GM19035 (cell line): ENCODE data around the gene FASN.

Experiments
- ATAC-seq: cut with Tn5 transposase; IDR thresholded peaks from one replicate; pipeline ENCODE4 v1.9.1; 2021; ENCODE audit not compliant: unreplicated experiment

Gene FASN

DNA sequence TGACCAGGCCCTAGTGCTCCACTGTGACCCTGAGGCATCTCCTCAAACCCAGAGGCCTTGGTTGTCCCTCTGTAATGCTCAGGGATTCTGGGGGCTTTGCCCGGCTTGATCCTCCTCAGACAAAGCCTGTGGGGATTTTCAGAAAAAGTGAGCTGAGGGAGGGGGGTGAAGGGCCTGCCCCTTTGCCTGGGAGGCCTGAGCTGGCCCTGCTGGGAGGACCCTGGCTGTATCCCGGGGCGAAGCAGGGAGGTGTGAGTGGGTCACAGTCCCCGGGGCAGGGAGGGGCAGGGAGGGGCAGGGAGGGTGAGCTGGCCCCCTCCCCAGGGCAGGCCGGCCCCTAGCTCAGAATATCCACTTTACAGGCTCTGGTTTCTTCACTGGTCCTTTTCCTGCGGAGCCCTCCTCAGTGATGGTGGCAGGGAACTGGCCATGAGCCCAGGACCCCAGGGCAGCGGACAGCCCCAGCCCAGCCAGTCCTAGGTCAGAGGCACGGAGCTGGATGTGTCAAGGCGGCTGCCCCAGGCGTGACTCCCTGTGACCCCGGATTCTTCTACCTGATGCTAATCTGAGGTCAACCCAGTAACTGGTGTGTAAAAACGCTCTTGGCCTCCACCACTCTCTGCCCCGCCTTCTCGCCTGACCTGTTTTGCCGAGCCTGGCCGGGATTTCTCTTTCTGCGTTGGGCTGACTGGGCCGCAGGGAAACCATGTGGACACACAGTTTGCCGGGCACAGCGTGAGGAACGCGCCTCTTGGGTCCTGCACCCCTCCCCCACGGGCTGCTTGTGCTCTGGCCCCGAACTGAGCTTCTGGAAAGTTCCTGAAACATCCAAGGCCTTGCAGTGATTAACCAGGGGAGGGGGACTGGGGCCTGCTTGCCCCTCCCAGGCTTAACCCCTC, 5.8 kb upstream of the FASN start:
- ATAC-seq, result no peak

DNA sequence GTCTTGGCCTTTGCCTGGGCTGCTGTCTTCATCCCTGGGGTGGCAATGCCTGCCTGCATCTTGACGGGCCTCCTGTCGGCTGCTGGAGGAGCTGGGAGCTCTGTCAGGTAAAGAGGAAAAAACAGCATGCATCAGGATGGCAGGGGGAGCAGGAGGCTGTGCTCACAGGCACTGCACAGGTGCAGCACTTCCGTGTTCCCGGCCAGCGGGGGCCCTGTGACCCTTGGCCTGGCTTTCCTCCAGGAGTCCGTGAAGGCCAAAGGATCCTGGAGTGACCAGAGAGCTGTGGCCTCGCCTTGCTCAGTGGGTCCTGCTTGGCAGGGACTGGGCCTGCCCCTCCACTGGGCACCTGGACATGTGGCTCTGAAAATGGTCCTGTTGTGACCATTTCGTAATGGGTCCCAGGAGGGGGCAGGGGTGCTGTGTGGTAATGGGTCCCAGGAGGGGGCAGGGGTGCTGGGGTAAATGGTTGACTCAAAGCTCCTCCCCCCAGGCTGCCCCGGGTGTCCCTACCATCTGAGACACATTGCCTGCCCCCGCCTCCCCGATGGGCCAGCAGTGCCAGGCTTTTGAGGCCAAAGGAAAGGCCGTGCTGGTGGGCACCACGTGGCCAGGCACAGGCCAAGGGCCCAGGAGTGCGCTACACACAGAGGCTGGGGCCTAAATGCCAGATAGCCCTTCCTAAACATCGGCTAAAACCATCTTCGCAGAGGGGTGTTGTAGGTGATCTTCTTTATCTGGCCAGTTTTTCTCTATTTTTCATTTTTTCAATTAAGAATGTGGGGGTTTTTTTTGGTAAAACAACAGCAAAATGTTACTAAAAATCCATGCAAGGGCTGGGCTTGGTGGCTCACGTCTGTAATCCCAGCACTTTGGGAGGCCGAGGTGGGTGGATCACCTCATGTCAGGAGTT, 4.0 kb upstream of the FASN start:
- no peak for ATAC-seq

DNA sequence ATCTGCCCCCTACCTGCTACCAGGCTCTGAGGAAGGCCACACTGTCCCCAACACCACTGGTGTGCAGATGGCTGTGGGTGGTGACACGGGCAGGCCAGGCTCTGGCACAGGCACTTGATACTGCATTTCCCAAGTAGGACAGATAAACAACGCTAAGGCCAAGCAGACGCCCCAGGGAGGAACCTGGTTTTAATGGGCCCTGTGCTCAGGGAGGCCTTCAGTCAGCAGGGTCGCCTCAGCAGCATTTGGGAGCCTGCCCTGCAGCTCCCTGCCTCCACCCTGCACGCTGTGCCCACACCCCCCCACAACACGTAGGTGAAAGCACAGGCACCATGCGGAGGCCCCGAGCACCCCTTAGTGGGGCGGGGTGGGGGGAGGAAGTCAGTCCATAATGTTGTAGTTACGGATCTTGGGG, 3.3 kb upstream of the FASN start:
- ATAC-seq, result no peak

DNA sequence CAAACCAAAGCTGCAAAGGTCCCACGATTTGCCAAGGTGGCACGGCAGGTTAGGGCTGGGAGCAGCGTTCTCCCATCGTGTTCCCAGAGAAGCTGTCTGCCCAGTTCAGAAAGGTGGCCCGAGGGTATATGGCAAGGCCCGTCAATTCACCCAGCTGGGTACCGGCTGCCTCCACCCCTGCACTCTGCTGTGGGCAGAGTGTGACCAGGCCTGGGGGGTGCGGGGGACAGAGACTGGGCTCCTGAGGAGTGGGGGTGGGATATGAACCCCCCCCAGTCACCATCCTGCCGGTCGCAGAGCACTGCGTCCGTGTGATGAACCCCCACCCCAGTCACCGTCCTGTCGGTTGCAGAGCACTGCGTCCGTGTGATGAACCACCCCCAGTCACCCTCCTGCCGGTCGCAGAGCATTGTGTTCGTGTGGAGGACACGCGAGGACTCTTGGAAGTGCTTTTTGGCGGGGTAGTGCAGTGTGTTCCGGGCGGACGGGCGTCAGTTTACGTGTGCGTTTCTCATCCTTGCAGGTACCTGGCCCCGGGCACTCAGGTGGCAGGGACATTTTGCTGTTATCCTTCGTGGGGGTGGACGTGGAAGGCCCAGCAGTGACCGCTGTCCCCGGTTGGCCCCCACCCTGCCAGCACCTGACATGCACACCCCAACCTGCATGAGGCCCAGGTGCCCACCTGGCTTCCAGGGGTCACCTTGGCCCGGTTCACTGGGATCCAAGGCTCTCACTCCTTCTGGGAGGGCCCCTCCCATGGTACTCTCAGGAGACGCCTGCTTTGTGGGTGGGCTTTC, 2.7 kb upstream of the FASN start:
- ATAC-seq, result no peak

DNA sequence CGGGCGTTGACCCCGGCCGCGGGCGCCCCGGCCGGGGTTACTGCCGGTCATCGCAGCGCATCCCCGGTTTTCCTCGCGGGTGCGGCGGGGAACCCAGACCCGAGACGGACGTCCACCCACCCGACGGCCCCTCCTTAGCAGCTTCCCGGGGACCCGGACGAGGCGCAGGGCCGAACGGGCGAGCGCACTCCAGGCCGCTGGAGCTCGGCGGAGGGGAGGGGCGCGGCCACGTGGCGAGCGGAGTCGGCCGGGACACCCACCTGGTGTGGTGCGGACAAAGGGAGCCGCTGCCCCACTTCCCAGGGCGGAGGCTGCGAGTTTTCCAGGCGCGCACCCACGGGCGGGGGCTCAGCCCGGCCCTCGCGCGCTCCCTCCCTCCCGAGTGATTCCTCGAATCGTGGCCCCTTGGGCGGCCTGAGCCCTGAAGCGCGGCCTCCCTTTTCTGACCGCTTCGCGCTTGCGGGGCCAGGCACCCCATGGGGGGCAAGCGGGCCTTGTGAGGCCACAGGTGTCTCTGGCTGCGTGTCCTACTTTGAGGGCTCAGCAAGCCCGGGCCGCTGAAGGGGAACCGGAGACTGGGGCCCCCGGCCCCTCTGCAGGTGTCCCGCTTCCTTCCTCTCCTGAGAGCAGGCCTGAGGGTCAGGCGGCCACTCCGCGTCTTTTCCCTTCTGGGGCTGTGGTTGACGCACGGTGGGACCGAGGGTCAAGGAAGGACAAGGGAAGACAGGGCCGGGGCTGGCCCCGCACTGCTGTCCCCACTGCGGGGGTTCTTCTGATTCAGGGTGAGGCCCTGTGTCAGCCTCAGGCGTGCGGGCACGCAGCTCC, 1.1 kb upstream of the FASN start:
- ATAC-seq, result peak; percentile 12

DNA sequence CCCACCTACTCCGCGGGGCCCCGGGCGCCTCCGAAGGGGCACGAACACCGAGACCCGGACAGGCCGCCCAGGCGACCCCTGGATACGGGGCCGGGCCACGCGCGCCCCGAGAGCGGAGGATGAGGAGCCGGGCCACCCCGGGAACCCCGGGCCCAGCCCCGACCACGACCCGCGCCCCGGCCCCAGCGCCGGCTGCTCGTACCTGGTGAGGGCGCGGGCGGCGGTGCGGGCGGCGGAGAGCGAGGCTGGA, 192 bp downstream of the FASN start:
- no peak for ATAC-seq

DNA sequence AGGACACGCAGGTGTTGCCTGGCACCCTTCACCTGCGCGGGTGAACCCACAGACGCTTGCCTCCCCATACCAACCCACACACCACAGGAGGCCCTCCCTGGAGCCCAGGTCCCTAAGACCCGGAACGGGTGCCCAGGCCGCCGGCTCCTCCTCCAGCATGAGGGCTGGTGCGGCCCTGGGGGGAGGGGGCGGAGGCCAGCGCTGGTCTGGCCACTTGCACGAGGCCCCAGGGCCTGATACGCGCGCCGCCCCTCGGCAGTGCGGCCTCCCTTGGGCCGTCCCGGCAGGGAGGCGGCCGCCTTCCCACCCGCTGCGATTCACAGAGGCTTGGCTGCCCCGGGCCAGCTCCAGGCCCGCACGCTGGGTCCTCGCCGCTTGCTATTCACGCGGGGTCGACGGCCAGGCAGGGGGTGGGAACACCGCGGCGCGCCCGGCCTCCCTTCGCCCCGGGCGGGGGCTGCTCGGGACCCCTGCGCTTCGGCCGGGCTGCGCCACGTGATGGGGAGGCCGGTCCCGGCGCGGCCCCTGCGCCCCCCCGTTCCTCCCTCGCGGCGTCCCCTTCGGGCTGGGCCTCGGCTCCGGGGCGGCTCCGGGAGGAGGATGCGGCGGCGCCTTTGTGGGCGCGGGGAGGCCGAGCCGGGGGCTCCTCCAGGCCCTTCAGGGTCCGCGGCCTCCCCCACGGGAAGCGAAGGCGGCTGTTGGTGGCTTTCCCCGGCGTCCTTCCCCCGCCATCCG, 685 bp downstream of the FASN start:
- ATAC-seq, result peak; percentile 0

DNA sequence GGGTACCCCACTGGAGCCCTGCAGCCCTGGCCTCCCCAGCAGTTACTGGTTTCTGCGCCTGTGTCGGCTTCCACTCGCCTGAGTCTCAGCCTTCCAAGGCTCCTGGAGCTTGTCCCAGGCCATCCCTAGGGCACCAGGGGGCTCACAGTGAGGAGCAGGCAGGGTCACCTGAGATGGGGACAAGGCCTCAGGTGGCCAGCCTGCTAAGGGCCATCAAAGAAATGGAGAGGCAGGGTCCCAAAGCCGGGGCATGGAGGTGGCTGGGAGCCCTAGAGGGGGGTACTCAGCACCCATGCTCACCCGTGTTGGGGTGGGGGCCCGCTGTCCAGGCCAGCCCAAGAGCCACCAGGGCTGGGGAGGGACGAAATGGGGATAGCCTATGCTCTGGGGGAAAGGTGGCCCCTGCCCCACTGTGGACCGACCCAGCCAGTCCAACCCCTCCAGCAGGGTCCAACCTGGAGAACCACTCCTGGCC, 1.3 kb downstream of the FASN start:
- no peak for ATAC-seq

DNA sequence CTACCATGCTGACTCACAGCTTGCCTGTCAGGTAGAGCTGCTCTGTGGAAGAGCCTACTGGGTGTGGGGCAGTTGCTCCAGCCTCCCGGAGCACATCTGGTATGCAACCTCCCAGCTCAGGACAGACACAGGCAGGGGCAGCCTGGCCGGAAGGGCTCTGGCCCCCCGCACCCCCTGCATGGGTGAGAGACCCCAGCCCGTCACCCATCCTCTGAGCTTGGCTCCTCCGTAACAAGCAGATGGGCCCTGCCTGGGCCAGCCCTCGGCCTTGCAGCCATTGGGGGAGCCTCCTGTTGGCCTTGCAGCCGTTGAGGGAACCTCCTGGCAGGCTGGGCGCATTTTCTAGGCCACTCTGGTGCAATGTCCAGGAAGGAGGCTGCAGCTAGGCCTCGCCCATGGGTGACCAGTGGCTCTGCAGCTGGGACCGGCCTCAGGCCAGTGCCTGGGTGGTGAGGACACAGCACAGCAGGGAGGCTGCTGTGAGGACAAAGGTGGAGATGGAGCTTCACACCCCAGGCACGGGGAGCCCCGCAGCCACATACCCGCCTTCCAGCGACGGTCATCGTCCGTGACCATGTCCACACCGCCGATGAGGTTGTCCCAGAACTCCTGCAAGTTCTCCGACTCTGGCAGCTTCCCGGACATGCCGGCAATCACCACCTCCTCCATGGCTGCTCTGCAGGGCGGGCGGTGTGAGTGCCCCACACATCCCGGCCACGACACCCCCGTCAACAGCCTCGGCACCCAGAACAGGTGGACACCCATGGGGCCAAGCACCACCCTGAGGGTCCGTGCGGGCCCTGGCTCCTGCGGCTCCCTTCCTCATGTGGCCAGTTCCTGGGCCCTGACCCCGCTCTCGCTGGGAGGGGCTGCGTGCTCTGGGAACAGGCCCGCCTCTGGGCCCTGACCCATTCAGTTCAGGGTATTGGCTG, 2.0 kb downstream of the FASN start:
- ATAC-seq, result no peak

DNA sequence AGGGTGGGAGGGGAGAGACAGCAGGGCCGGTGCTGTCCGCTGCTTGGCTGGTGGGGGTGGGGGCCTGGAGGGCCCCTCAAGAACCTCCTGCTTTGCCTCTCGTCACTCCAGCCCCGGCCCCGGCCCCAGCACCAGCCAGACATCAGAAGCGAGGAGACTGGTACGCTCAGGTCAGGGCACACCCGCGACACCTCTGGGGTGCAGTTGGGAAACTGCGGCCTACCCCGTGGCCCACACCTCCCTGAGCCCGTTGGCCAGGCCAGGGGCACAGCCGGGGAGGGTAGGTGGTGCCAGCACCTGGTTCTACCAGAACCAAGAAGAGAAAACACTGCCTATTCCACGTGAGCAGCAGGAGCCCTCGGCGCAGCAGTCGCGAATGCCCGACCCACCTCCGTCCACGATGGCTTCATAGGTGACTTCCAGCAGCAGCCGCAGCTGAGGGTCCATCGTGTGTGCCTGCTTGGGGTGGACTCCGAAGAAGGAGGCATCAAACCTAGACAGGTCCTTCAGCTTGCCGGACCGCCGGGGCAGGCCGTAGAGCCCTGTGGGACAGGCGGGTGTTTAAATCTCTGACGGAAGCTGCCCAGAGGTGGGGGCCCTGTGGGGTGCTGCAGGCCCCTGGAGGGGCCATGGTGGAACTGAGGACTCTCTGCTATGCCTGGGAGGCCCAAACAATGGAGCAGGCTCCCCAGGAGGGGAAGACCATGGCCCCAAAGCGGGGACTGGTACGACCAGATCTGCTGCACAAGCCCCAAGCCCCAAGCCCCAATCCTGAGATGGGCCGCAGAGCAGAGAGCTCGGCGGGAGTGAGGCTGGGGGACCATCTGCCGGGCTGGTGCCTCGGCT, 2.9 kb downstream of the FASN start:
- ATAC-seq, result no peak

DNA sequence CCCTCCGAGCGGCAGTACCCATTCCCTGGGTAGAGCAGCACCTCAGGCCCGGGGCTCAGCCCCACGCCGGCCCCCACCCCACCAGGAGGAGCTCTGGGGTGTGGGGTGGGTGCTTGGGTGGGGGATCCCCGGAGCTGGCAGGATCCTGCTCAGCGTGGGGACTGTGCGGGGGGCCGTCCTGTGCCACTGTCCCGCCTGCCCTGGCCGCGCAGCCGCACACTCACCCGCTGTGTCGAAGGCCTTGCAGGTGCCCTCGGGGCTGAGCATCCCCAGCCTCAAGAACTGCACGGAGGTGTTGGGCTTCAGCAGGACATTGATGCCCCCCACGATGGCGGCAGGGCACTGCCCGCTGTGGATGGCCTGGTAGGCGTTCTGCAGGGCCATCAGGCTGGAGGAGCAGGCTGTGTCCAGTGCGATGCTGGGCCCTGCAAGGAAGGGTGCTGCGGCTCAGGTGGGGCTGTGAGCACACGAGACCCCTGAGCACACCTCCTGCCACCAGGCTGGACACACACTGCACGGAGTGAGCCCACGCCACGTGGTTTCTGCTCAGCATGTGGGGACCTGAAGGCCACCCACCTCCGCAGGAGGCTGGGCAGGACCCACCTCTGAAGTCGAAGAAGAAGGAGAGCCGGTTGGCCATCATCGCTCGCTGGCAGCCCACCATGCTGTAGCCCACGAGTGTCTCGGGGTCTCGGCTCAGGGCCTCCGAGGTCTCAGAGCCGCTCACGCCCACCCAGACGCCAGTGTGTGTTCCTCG, 4.9 kb downstream of the FASN start:
- no peak for ATAC-seq

DNA sequence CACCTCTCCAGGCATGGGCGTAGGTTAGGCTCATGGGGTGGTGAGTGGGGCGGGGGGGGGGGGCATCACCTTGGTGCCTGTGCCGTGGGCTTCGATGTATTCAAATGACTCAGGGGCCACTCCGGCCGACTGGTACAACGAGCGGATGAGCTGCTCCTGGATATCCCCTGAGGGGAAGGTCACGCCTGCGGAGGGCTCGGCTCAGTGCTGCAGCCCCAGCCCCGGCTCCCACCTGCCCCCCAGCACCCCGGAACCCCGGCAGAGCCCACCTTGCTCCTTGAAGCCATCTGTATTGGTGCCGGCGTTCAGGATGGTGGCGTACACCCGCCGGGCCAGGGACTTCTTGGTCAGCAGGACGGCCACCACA, 5.4 kb downstream of the FASN start:
- ATAC-seq, result no peak

DNA sequence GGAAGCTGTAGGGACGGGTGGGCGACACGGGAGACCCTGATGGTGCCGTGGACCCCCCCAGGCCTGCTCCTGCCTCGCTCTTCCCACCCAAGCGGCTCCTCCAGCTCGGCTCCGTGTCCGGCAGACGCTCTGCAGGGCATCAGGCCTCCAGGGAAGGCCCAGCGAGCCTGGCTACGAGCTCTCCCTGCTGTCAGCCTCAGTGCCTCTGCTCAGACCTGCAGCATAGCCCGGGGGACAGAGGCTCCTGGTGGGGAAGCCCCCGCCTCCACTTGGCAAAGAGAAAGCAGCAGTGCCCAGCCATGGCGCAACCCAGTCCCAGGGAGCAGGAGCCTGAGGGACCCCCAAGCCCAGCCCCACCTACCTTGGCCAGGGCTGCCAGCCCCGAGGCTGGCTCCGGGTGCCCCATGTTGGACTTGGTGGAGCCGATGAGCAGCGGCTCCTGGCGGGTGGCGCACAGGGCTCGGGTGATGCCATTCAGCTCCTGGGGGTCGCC, 5.9 kb downstream of the FASN start:
- no peak for ATAC-seq

DNA sequence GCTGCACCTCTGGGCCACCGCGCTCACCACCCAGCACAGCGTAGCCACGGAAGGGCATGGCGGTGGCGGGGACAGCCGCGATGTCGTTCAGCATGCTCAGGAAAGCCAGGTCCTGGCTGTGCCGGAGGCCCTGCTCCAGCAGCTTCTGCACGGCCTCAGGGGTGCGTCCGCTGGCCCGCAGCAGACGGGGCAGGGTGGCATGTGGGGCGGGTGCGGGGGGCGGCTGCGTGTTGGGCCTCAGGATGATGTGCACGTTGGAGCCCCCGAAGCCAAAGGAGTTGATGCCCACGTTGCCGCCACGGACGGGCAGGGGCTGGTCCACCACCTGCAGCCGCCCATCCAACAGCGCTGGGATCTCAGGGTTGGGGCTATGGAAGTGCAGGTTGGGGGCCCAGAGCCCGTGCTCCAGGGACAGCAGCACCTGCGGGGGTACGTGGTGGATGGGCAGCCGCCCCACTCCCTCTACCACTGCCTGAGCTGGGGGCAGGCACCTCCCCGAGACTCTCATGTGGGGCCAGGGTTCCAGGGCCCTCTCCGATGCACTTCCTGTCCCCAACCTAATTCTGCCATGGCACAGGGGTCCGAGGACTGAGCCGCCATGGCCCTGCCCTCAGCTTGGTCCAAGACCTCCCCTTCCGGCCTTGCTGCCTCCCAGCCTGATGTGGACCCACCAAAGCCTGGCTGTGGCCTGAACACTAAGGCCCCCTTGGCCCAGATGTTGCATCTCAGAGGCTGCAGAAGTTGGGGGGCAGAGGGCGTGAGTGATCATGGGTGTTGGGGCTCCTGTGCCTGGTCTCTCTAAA, 6.6 kb downstream of the FASN start:
- no peak for ATAC-seq

DNA sequence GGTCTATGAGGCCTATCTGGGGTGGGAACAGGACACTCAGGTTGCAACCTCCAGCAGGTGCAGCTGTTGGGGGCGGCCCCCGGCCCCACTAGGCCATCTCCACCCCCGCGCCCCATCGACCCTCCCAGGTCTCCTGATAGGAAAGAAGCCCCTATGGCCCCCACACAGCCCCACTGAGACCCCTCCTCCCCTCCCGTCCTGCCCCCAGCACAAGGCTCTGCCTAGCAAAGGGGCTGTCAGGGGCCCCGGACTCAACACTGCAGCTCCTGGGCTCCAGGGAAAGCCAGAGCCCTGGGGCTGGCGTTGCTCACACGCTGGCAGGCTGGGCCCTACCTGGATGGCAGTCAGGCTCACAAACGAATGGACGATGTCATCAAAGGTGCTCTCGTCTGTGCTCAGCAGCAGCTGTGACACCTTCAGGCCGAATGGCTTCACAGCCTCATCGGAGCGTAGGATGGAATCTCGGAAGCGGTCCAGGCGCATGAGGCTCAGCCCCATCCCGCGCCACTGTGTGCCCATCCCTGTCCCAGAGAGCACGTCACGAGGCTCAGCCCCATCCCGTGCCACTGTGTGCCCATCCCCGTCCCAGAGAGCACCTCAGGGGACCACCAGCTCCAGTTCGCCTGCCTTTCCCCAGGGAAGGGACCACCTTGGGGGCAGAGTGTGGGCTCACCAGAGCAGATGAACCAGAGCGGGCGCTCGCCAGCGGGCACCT, 7.3 kb downstream of the FASN start:
- no peak for ATAC-seq
